Measurements from ENCODE around the gene TENM3.

- TF ChIP-seq GATA2 (IDR thresholded peaks at IDR 0.05; ENCODE audit: low read depth, low read length): no peak
- TF ChIP-seq GATA3 (IDR thresholded peaks at IDR 0.05; ENCODE audit: low read depth, low read length): no peak
These were observed 258.9 kb downstream of the TENM3 start for GRCh38 chr4:182502064-182502463.

Data from SH-SY5Y (cell line).